Measurements from ENCODE around the gene FZD8.
A peak's percentile ranks its signal among the peaks of the same experiment; 100 is the strongest.
"Not testable (repeated sequence)": the region's sequence is repeated elsewhere in the genome, so short reads cannot be mapped to it uniquely, and the experiment has no call there.

The FZD8 gene, protein sequence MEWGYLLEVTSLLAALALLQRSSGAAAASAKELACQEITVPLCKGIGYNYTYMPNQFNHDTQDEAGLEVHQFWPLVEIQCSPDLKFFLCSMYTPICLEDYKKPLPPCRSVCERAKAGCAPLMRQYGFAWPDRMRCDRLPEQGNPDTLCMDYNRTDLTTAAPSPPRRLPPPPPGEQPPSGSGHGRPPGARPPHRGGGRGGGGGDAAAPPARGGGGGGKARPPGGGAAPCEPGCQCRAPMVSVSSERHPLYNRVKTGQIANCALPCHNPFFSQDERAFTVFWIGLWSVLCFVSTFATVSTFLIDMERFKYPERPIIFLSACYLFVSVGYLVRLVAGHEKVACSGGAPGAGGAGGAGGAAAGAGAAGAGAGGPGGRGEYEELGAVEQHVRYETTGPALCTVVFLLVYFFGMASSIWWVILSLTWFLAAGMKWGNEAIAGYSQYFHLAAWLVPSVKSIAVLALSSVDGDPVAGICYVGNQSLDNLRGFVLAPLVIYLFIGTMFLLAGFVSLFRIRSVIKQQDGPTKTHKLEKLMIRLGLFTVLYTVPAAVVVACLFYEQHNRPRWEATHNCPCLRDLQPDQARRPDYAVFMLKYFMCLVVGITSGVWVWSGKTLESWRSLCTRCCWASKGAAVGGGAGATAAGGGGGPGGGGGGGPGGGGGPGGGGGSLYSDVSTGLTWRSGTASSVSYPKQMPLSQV

DNA sequence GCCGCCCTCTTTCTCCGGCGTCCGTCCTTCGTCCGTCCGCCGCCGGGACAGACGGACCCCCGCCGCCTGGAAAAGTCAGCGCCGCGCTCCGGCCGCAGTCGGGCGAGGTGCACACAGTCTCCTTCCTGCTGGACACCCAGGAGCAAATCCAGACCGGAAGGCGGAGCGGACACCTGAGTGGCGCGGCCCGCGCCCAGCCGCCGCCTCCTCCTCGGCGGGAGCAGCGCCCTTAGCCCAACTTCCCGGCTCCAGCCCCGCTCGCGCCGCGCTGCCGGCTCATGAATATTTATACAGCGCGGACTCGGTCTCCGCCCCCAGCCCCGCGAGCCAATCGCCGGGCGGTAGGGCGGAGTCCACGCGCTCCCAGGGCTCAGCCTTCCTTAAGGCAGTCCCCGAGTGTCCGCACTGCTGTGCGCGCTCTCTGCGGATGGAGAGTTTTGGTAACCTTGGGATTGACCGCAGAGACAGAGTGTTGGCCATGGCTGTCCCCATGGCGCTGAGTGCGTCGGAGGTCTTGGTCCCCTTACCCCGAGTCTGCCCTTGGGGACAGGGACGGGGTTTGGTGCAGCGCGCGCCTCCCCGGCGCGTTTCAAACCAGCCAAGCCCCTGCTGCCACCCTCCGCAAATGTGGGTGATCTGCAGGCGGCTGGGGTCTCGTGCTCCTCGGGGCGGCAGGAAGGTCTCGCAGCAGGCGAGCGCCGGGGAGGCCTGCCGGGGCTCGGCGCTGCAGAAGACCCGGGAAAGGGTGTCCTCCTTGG lies at the start of gene FZD8:
FZD8 (minus strand) TSS at position 262 of the 758 bp plus-strand sequence. CDS start 867 bp downstream, outside the sequence.
- peak; percentile 71 to 72 for DNase-seq

DNA sequence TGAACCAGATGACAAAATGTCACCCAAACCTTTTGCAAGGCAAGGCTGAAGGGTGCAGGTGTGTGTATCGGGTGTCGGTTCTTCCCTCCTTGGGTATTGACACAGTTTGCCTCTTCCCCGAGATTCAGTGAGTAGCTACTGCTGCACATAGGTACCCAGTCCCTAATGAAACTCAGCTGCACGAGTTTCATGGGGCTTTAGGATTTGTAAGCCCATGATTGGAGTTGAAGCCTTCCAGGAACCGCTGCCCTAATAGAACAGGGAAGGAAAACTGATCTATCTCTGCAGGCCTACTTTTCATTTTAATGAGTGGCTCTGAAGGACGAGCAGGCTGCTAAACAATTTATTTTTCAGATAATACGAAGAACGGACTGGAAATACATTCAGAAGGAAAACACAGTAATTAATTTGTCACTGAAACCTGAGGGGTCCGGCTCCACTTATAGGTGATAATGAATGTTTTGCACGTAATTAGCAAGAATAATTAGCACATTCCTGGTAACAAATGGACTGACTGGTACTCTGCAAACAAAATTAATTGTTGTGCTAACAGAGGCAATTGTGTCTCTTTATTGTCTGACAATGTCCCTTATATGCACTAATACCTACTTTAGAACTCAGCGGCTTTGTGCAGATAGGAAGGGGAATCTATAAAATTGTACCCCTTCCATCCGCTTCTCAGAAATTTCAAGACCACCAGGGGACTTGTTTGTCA lies 49.6 kb upstream of the FZD8 start:
- DNase-seq = no peak

DNA sequence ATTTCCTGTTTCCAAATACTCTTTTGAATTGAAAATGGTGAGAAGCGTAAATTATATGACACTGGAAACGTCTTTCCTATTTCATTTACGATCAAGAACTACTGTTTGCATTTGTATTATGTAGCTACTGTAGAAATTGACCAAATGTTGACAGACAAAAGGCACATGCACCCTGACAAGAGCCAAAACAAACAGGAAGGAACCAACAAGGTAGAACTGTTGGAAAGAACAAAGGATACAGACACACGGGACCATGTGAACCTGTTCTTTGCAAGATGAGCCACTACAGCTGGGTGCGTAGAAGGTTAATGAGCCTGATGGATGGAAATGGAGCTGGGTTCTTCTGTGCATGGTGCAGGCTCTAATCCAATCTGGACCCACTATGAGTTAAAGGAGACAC lies 48.4 kb upstream of the FZD8 start:
- DNase-seq = no peak

DNA sequence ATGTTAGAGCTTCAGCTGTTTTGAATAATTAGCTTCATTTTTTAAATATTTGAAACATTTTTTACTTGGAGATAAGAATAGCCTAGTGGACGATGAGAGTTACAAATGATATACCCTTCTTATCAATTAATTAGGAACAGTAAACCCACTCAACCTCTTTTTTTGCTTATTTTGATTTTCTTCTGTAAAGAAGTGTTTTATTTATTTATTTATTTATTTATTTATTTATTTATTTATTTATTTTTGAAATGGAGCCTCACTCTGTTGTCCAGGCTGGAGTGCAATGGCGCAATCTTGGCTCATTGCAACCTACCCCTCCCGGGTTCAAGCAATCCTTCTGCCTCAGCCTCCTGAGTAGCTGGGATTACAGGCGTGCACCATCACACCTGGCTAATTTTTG lies 43.8 kb upstream of the FZD8 start:
- not testable (repeated sequence) for DNase-seq

DNA sequence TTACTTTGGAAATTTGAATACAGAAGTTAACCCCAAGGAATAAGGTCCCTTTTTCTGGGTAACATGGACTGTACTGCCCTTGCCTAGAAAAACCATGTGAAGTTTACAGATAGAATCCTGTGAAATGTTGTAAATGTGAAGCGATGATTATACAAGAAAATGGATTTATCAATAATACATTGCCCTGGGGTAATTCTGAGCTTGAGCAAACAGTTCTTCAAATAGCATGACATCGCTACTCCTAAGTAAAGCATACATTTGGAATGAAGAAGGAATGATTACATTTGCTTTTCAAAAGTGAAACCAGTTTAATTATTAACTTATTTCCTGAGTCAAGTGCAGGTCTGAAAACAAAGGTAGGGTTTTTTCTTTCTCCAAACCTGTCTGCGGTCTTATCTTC lies 43.3 kb upstream of the FZD8 start:
- no peak for DNase-seq

DNA sequence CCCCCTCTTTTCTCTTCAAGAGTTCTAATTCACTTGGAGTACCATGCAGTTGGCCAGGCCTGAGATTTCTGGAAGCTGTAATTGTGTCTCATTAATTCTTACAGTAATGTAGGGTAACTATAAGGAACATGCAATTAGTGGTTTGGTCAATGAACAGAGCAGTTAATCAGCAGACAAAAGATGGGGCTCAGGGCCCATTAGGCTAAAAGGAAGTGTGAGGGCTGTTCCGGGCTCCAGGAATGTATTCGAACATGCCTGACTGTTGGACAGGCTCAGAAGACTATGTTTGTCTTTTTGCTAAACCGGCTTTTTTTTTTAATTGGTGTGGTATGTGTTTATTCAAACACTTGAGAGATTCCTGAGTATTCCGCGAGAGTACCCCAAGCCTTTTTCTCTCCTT lies 42.5 kb upstream of the FZD8 start:
- no peak for DNase-seq

DNA sequence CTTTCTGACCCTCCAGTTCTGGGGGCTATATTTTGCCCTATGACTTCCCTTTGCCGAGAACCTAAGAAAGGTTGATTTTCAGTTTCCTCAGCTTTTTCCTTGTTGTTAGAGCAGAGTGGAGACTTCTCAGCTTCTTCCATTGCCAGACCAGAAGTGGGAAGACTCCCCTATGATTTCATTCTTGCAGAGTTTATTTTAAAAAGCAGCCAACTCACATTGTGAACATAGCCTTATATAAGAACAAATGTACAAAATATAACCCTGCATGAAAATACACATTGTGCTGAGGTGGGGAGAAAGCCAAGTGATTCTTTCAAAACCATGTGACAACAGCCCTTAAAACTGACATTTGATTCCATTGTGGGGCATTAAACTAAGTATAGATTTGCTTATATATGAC lies 33.8 kb upstream of the FZD8 start:
- no peak for DNase-seq

DNA sequence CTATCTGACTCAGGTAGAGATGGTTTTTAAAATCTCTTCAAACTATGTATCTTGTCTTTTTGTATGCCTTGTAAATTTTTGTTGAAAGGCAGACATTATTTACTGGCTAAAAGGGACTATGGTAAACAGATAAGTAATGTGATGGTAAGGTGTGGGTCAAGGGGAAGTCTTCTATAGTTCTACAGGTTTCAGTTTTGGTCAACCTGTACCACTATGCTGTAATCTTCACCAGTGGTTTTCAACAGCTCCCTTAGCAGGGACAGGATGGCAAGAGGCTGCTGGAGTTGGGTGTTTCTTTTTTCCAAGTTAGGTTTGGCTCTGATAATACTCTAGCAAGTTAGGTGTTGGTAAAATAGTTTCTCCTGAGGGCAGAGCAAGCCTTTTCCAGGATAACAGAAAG lies 32.7 kb upstream of the FZD8 start:
- no peak for DNase-seq

DNA sequence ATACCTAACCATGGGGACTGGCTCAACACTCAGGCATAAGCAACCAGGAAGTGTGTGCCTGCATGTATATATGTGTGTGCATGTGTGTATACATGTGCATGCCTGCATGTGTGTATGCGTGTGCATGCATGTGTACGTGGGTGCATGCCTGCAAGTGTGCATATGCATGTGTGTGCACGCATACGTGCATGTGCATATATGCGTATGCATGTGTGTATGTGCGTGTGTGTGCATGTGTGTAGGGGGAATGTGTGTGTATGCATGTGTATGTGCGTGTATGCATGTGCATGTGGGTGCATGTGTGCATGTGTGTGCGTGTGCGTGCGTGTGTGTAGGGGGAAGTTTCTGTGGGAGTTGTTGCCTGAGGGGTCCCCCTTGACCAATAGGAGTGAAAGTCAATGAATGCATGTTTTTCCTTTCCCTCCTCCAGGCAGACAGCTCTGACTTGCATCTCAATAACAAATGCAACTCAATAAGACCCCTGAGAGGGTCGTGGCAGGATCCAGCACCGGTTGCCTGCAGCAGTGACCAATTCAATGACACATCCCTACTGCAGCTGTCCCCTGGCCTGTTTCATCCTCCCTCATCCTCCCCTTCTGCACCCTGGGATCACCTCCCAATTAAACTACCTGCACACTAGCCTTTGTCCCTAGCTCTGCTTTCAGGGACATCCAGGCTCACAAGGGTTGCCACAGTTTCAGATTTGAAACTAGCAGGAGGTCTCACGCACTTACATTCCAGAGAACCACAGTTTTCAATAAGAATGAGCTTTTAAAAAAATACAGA lies 27.0 kb upstream of the FZD8 start:
- no peak for DNase-seq

DNA sequence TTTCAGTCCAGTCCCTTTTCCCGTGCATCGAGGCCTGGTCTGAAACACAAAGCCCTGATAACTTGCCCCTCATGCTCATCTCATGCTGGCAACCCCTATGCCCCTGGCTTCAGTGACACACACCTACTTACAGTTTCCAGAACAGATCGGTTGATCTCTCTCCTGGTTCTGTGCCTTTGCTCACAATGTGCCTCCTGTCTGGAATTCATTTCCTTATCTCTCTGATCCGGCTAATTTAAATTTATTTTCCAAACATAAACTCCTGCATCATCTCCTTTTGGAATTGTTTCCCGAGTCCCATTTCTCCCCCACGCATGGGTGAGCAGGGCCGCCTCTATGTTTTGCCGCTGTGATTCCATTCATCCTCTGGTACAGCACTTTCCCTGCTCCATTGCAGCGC lies 25.9 kb upstream of the FZD8 start:
- DNase-seq = no peak

DNA sequence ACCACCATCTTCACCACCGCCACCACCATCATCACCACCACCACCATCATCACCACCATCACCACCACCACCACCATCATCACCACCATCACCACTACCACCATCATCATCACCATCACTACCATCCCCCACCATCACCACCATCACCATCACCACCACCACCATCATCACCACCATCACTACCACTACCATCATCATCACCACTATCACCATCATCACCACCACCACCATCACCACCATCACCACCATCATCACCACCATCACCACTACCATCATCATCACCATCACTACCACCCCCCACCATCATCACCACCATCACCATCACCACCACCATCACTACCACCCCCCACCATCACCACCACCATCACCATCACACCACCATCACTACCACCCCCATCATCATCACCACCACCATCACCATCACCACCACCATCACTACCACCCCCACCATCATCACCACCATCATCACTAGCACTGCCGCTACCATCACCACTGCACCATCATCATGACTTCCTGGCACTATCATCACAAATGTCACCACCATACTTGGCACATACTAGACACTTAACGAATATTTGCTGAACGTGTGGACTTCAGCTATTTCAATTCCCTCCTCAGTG lies 25.3 kb upstream of the FZD8 start:
- no peak for DNase-seq

DNA sequence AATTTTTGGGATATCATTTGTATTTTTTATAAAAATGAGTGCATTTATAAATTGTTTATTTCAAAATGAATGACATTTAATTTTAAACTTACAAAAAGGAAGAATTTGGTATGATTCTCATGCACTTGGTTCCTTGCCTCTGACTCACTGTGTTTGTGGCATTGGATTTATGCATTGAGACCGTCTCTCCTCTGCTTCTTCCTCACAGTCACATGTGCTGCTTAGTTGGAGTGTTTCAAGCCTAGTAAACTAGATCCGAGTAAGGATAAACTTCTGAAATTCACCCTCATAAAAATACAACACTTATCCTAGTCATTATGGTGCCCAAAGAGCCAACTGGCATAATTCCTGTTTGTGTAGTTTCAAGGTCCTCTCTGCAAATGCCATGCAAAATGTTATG lies 19.1 kb upstream of the FZD8 start:
- no peak for DNase-seq

DNA sequence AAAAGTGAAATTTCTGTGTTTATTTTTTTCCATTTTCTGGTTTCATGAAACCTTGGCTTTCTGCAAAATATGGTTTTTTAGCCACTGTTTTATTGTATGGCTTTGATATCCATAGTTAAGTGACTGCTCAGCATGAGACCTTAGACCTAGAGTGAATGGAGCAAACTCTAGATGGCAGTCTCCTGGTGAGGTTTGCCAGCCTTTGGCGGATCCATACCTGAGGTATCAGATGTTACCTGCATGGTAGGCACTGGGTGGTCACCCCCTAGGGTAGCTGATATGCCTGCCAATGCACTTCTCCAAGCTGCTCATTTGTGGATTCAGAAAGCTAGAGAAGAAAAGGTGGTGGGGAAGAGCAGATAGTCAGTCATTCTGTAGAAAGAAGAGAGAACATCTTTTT lies 17.4 kb upstream of the FZD8 start:
- DNase-seq = no peak

DNA sequence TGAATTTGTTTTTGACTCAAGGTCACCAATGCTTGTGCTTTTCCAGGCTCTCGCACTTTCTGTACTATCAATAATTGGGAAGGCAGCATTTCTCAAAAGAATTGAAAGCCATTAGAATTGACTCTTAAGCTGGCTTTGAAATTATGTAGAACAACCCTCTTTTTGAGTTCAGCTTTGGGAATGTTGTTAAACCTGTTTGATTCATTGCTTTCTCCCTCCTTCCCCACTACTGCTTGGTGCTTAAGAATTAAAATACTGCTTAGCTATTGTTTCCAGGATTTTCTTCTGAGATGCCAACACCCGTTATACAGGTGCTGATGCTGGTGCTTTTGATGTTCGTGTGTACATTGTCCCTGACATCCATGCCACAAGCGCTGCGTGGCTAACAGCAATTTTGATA lies 15.5 kb upstream of the FZD8 start:
- no peak for DNase-seq

DNA sequence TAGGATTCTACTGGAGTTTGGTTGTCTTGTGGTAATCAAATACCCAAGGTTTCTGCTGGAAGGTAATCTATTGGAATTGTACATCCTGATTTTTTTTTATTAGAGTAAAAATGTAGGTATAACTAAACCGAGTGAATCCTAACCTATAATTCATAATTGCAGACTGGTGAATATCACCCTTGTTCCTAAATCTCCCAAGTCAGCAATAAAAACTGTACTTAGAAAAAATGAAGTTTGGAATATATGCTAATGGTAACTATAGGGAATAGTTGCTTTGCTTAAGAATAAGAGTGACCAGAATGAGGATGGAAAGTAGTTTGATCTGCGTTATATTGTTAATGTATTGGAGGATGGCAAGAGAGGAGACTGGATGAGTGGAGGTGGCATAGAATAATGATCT lies 10.7 kb upstream of the FZD8 start:
- no peak for DNase-seq

DNA sequence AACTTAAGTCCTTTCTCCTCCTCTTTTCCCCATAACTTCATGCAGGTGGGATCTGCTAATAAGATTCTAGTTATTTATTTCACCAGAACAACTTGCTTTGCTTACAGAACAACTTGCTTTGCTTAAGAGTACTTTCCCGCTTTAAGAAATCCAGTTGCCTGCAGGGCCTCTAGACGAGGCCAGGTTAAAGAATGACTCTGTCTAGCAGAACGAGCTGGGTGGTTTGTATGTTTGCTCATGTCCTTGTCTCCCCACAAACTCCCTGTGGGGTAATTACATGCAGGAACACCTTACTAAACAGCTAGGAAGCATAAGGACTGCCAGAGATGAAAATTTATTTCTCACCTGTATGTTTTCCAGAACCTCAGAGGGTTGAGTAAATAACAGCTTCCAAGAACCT lies 8.8 kb upstream of the FZD8 start:
- no peak for DNase-seq

DNA sequence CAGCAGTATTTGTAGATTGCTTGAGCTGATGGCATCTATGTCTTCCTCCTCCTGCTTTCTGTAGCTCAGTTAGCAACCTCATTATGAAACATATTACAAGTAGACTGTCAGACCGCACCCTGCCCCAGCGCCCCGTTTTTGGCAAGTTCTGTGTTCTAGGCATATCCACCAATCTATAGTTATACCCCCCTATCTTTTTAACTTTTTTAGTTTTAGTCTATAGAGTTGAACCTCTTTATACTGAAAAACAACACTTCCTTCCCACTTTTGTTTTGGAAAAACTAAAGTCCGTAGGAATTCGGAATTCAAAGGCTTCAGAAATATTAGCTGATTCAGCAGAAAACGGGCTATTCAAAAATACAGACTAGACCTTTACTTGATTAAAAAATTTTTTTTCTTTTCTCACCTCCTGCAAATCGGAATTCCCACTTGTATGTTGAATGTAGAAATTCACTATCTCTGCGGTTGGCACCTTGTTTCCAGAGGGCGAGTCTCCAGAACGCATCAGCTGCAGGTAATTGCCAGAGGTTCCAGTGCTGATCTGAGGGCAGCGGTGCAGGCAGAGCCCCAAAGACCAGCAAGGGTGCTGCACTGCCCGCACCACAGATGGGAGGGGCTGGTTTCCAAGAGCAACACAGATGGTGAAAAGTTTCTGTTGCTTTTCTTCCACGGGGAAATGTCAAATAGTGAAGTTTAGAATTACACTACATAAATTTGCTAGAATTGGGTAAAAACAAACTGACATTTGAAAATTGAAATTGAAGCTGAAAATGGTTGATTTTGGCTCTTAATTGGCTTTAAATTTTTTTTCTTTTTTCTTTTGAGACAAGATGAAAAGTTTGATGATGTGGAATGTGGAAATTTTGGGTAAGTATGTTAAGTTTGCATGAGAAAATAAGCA lies 2.2 kb upstream of the FZD8 start:
- no peak for DNase-seq

DNA sequence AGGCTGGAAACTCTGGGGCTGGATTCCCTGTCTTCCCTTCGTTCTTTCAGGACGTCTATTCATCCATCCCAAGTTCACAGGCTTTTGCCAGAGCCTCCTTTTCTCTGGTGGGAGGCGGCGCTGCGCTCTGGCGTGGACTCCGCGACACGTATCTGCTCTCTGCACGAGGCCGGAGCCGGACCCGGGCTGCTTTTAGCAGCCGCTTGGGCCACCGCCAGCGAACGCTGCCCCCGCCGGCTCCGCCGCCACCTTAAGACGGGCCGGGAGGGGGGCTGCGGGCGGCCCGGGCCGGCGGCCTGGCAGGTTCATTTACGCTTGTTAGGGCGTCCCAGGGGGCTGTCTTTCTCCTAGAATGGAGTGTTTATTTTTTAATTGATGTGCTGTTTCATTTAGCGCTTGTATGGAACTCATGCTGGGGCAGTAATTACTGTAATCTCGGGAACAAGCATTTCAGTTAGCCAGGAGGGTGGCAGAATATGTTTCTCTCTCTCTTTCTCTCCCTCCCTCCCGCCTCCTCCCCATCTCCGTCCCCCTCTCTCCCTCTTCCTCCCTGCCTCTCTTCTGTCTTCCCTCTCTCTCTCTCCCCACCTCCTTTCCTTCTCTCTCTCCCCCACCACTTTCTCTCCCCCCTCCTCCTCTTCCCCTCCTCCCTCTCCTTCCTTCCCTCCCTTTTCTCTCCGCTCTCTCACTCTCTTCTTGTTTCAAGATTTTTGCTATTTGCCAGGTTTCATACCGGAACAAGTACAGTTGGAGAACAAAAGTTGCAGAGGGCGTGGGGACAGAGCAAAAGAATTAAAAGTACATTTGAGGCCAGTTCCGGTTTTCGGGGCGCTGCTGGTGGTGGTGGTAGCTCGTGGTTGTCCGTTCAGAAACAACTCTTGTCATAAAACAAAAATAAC lies 1.3 kb upstream of the FZD8 start:
- no peak for DNase-seq

DNA sequence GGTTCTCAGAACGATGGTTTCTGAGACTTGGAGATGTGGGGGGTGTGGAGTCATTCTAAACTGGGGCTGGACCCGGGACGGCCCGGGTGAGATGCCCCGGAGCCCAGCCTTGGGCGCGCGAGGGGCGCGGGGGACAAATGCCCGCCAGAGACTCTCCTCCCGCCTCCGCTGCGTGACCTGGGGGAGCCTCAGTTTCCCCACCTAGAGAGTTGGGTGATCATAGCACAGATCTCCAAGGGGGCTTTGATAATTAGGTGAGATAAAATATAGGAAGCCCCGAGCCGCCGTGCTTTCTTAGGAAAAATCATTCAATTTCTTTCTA lies 658 bp upstream of the FZD8 start:
- DNase-seq = no peak

DNA sequence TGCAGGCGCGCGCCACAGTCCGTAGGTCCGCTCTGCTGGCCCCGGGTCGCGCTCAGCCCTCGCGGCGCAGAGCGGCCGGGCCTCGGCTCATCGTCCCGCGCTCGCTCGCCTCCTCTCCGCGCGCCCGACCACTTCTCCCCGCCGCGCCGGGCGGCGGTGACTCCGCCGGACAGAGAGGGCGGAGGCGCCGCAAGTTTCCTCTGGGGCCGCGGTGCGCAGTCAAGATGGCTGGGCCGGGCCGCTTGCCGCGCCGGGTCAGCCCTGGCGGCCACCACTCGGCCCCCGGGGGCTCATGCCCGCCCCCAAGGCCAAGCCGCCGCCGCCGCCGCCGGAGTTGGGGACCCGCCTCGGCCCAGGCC lies 441 bp downstream of the FZD8 start:
- DNase-seq = no peak

Measured in CD4-positive, alpha-beta T cell treated with Interleukin-1 beta for 1 hour (primary cell).